GM21619 (cell line): ENCODE measurements around the gene KCNQ2.
"Not testable (repeated sequence)": the region's sequence is repeated elsewhere in the genome, so short reads cannot be mapped to it uniquely, and the experiment has no call there.

Experiments used
- ATAC-seq: cut with Tn5 transposase; IDR thresholded peaks from one replicate; pipeline ENCODE4 v1.9.1; 2021; ENCODE audit not compliant: unreplicated experiment

KCNQ2 gene

DNA sequence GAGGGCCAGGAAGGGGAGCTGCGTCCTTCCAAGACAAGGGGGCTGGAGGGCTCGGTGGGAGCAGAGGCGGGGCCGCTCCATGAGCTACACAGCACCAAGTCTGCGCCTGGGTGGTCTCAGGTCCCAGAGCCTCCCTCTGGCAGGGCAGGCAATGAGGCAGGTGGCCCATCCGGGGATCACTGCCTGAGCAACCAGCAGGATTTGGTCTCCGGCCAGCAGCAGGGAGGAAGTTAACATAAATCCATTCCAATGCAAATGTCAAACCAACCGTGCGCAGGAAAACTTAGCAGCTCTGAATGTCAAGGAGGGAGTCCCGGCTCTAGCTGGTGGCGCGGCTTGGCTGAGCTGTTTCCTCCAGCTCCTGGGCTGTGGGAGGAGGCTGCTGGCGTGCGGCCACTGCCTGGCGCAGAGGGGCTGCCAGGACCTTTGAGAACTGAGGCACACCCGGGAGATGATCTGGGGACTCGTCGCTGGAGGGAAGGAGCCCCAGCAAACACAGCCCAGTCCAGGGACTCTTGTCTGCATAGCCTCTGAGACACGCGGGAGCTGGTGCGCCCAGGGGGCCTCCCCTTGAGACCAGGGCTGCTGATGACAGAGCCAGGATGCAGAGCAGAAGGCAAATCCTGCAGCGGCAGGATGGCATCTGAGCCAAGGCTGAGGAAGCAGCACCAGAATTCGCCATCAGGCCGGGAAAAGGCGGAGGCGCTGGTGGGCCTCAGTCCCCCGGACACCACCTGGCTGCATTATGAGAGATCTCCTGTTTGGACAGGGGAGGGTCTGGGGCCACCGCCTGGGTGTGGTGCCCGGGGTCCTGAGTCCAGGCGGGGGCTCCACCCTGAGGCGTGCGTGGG lies 78.2 kb downstream of the KCNQ2 start:
- ATAC-seq = no peak

DNA sequence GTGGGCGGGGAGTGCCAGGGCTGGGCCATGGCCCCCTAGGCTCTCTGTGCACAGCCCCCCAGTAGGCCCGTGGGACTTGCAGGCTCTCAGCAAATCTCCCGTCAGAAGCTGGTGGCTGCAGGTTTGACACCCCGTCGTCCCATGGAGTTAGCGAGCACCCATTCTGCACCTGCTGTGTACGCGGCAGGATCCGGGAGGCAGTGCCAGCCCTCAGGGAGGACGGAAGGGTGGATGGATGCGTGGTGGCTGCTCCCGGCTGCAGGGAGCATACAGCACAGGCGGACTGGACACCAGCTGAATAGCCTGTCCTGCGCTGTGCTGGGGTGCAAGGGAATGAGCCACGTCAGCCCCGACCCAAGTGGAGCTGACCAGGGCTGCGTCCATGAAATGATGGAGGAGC lies 78.9 kb downstream of the KCNQ2 start:
- ATAC-seq = no peak

DNA sequence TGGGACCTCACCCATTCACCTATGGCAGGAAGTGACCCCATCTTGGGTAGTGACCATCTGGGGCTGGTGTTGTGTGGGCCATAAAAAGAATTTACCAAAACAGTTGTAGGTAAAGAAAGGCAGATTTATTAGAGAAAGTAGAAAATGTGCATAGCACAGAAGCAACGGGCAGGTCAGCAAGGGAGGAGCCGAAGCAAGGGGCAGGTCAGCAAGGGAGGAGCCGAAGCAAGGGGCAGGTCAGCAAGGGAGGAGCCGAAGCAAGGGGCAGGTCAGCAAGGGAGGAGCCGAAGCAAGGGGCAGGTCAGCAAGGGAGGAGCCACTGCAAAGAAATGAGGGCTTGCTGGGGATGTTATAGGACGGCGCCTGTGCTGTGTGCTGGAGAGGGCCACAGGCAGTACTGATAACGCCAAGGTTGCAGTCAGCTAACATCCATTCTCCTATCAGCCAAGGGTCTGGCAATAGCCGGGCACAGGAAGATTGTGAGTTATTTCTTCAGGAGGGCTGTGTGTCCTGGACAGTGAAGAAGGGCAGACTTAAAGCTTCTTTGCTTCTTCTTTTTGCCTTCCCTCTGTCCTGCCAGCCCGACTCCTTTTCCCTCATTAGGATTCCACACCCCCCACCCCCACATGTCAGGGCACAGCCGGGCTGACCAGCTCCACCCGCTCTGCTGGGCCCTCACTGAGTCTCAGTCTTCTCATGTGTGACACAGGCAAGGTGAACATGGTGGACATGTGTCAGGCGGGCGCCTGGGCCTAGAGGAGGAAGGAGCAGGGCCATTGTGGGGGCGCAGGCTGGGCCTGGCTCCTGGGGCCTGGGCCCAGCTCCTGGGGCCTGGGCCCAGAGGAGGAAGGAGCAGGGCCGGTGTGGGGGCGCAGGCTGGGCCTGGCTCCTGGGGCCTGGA lies 79.7 kb downstream of the KCNQ2 start:
- no peak for ATAC-seq

- no peak for ATAC-seq
Measured at GRCh38 chr20:63387917-63388316, 84.5 kb downstream of the KCNQ2 start.

- no peak for ATAC-seq
Measured at GRCh38 chr20:63387393-63387792, 85.1 kb downstream of the KCNQ2 start.

DNA sequence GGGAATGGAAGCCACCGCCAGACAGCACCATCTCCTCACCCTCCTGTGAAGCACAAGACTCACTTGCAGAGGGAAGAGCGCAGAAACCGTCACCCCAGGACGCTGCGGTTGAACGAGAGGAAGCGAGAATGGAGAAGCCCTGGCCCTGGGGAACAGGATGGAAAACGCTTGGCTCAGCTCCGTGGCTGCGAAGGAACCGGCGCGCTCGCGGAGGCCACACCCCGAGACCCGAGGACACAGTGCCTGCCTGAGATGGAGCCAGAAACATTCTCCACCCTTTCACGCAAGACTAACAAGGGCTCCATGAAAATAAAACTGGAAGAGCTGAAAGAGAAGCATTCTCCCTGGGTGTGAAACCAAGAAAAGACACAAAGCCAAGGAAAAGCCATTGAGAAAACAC lies 86.0 kb downstream of the KCNQ2 start:
- no peak for ATAC-seq

DNA sequence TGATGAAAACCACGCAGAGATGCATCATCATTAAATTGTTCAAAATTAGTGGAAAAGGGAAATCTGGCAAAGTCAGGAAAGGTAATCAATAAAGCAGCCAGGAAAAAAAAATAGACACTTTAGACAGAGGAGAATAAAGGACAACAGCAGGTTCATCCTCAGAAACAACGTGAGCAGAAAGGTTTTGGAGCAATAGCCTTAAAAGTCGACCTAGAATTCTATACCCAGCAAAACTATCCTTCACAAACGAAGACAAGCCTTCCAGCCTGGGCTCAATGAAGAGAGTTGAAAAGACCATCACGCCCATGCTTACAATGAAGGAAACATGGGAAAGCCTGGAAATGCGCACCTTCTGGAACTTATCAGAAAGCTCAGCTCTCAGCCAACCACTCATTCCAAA lies 86.6 kb downstream of the KCNQ2 start:
- ATAC-seq = no peak

GRCh38 chr20:63384336-63384735 lies 88.1 kb downstream of the KCNQ2 start:
- no peak for ATAC-seq

- no peak for ATAC-seq
Measured at GRCh38 chr20:63383556-63383955, 88.9 kb downstream of the KCNQ2 start.

DNA sequence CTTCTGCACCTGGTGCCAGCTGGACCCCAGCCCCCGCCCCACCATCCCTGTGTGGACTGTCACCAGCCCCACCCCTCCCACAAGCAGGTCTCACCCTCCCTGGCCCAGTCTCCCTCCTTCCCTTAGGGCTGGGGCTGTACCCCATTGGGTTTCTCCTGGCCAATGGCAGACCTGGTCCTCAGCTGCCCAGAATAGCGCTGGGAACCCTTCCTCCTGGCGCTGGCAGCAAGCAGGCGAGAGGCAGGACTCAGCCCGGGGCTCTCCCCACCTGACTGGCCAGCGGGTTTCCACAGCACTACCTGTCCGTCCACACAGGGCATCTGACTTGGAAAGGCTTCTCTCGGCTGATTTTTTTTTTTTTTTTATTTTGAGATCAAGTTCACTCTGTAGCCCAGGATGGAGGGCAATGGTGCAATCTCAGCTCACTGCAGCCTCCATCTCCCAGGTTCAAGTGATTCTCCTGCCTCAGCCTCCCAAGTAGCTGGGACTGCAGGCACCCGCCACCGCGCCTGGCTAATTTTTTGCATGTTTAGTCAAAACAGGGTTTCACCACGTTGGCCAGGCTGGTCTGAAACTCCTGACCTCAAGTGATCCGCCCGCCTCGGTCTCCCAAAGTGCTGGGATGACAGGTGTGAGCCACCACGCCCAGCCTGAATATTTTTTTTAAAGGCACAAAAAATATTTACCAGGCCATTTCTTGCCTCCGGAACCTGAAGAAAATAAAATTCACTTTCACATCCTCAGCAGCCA lies 89.7 kb downstream of the KCNQ2 start:
- ATAC-seq = no peak

GRCh38 chr20:63381781-63382431 lies 90.5 kb downstream of the KCNQ2 start:
- no peak for ATAC-seq

DNA sequence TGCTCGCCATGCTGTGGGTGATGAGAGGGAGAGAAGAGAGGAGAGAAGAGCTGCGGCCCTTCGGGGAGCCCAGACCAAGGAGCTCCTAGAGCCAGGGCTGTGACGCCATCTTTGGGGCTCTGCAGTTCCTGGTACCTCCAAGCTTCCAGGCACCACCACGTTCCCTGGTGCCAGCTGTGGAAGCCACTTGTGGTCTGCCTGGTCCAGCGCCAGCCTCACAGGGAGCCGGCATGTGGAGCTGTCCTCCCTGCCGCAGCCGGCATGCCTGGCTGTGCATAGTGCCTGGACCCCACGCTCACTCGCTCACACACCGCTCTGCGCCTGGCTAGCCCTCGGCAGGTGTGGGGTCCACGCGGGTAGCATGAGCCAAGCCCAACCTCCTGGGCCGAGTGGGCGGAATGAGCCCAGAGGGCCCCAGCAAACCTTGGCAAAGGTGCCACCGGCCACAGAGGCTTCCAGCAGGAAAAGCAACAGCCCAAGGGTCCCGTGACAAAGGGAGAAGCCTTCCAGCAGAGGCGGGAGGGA lies 92.0 kb downstream of the KCNQ2 start:
- ATAC-seq = no peak

DNA sequence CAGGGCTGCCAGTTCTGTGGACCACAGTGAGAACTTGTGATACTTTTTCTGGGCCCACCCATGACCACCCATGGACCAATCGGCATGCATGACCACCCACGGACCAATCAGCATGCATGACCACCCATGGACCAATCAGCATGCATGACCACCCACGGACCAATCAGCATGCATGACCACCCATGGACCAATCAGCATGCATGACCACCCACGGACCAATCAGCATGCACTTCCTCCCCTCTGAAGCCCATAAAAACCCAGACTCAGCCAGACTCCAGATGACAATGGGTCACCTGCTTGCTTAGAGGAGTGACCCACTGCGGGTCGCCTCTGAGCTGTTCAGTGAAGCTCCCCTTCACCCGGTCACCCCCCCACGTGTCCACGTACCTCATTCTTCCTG lies 92.6 kb downstream of the KCNQ2 start:
- not testable (repeated sequence) for ATAC-seq

- no peak for ATAC-seq
Measured at GRCh38 chr20:63379296-63379695, 93.2 kb downstream of the KCNQ2 start.

DNA sequence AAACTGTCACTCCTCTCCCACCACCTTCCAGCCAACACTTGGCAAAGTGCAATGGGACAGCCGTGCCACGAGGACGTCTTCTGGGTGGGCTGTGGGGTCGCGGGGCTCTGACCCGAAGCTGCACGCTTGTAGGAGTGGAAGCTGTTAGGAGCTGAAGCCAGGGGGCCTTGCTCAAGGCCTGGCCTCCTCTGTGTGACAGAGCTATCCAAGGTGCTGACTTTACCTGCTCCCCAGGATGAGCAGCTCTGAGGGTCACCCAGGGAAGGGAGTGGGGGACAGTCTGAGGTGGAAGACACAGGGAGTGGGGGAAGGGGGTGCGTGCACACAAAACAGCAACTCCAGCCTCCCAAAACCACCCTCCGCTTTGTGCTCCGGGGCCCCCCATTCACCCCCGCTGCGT lies 93.8 kb downstream of the KCNQ2 start:
- no peak for ATAC-seq

DNA sequence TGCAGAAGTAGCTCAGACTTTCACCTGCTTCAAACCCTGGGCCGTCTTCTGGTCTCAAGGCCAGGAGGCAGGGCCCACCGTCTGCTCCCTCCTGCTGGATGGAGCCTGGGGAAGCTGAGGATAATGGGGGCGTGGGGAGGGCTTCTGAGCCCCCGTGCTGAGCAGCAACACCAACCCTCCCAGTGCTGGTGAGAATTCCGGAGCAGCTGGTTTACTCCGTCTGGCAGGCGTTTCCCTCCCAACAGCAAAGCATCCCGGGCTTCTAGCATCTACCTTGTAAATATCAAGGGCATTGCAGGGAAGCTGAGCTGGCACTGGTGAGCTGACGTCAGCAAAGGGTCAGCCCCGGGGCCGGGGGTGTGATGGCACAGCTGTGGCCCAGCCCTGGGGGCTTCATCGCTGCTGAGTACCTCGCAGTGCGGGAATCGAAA lies 94.5 kb downstream of the KCNQ2 start:
- ATAC-seq = no peak

- no peak for ATAC-seq
Measured at GRCh38 chr20:63377256-63377941, 95.1 kb downstream of the KCNQ2 start.

DNA sequence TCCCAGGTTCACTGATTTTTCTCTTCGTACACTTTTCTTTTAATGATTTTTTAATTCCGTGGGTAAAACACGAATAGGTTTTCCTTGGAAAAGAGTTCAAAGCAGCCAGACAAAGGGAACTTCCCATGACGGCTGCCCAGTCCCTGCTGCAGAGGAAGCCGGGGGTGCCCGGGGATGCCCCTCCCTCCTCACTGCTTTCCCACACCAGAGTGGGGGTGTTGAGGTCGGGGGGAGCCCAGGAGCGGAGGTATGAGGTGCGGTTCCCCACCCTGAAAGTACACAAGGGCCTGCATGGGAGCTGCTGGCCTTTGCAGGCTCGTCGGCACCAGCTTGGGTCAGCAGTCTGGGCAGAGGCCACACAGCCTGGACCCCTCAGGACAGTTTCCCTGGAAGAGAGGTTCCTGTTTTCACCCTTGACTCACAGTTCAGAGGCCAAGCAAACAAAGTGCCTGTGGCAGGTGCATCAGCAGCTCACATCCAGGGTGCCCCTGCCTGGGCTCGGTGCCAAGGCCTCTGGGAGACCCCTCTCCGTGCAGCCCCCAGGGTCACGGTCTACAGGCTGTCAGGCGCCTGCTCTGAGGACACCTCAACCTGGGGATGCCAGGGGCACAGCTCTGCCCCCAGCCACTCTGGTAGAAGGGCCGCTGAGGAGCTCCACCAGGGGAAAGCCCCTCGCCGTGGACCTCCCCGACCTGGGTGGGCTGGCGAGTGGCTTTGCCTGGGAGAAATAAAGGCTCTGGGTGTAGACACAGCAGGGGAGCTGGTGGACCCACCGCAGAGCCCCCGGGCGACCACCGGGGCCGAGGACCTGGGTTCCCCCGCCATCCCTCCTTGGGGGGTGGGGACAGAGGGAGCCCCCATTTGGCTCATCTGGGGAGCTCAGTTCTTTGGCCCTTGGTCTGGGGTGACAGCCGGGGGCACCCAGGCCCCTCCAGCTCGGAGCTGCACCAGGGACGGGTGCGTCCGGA lies 95.9 kb downstream of the KCNQ2 start:
- no peak for ATAC-seq

GRCh38 chr20:63375438-63375837 lies 97.0 kb downstream of the KCNQ2 start:
- ATAC-seq = no peak
